ENCODE results near the gene IFI6.

The IFI6 gene

DNA sequence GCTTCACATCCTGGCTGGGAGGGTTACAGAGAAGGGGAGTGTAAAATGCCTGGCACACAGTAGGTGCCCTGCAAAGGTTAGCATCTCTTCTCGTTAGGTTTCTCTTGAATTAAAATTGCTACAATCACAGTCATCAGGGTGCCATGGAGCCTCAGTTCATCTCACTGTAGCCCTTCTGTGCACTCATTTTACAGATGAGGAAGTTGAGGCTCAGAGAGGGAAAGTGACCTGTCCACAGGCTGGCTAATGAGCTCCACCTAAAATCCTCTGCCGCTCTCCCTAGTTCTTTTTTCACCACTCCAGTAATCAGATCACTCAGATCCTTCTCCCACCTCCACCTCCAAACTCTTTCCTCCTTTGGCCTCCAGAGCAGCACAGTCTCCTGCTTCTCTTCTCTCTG is 54.6 kb downstream of the IFI6 start:
- no peak overlapping the region for H3K4me3 ChIP-seq (ENCODE audit: low read depth, low read length)
- TF ChIP-seq, protein P1, sequence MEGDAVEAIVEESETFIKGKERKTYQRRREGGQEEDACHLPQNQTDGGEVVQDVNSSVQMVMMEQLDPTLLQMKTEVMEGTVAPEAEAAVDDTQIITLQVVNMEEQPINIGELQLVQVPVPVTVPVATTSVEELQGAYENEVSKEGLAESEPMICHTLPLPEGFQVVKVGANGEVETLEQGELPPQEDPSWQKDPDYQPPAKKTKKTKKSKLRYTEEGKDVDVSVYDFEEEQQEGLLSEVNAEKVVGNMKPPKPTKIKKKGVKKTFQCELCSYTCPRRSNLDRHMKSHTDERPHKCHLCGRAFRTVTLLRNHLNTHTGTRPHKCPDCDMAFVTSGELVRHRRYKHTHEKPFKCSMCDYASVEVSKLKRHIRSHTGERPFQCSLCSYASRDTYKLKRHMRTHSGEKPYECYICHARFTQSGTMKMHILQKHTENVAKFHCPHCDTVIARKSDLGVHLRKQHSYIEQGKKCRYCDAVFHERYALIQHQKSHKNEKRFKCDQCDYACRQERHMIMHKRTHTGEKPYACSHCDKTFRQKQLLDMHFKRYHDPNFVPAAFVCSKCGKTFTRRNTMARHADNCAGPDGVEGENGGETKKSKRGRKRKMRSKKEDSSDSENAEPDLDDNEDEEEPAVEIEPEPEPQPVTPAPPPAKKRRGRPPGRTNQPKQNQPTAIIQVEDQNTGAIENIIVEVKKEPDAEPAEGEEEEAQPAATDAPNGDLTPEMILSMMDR (IDR thresholded peaks at IDR 0.05; ENCODE audit: borderline replicate concordance, insufficient read depth, low read depth, low read length): no peak

DNA sequence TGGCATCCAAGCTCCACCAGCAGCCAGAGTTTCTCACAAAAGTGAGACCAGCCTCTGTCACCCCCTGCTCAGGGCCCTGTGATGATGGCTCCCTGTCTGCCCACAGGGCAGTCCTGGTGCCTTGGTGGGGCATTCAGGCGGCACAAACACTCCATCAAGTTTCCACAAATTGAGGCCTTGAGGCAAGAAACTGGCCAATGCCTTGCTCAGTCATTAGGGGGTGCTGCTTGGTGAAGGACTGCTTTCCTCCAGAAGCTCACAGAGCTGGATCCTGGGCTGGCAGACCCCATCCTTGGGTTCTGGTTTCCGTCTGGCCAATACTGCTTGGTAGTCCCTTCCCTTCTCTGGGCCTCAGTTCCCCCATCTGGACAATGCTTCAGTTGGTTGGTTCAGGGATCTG is 55.6 kb downstream of the IFI6 start:
- TF ChIP-seq, protein P1 (IDR thresholded peaks at IDR 0.05; ENCODE audit: borderline replicate concordance, insufficient read depth, low read depth, low read length): no peak
- H3K4me3 ChIP-seq (ENCODE audit: low read depth, low read length): no peak overlapping the region

Measured in GM12875 (cell line).